ELR (cell line): Measurements from ENCODE around the gene MYO3A.
"Not testable (repeated sequence)": the region's sequence is repeated elsewhere in the genome, so short reads cannot be mapped to it uniquely, and the experiment has no call there.

Experiments used
- DNase-seq: peaks from one replicate; pipeline ENCODE4 v3.0.0-alpha.2; 2015; ENCODE audit warnings: low read depth

The MYO3A gene

DNA sequence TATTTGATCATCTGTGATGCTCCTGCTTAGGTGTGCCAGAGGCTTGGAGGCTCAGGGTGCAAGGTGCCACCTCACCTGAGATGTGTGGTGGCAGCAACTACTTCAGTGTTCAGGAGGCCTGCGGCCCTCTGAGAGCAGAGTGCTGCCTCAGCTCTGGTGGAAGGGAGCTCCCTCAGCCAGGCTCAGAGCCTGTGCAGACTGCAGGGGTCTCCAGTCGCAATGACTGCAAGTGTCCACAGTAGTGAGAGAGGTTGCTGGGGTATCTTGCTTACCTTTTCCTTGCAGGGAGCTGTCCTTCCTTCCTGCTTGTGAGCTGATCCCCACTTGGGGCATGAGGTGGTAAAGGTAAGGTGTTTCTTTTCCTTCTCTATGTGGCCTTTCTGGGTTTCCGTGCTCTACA lies 151.5 kb downstream of the MYO3A start:
- DNase-seq: no peak

GRCh38 chr10:26087666-26088065 lies 153.6 kb downstream of the MYO3A start:
- no peak for DNase-seq

GRCh38 chr10:26090026-26090425 lies 156.0 kb downstream of the MYO3A start:
- no peak for DNase-seq

- DNase-seq: no peak
These were observed 156.7 kb downstream of the MYO3A start for GRCh38 chr10:26090762-26091161.

GRCh38 chr10:26093229-26093628 lies 159.2 kb downstream of the MYO3A start:
- no peak for DNase-seq

- no peak for DNase-seq
These were observed 161.8 kb downstream of the MYO3A start for GRCh38 chr10:26095781-26096180.

DNA sequence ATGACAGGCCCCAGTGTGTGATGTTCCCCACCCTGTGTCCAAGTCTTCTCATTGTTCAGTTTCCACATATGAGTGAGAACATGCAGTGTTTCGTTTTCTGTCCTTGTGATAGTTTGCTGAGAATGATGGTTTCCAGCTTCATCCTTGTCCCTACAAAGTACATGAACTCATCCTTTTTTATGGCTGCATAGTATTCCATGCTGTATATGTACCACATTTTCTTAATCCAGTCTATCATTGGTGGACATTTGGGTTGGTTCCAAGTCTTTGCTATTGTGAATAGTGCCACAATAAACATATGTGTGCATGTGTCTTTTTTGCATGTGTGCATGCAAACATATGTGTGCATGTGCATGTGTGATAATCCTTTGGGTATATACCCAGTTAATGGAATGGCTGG lies 163.5 kb downstream of the MYO3A start:
- DNase-seq: not testable (repeated sequence)

DNA sequence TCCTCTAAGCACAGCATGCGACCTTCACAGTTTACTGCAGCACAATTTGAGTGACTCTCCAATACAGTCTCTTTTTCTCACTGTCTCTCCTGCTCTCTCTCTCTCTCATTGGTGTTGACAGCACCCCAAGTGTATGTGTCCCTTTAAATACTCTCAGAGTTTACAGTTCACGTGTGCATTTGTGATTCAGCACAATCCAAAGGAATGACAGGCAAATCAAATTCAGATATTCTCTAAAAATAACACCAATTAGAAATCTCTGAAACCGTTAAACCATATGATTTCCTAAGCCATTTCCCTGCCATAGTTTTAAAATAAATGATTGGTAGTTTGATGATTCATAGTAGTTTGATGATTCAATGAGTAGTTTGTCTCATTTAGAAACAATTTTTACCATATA lies 178.5 kb downstream of the MYO3A start:
- DNase-seq: peak; percentile 17

DNA sequence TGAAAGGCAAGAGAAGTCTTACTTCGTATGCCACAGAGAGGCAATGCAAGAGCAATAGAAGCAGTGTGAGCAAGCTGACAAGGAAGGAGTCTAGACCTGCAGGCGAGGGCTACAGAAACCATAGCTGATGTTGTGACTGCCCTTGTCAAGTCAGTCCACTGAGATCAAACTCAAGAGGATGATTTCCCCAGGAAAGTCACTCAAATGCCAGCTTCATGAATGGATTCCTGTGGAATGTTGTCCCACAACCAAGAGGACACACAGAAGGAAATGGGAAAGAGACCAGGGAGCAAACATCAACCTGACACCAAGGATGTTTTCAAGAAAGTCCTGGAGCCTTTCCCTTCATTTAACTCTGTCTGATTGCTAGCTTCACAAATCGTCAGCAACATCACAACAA lies 204.6 kb downstream of the MYO3A start:
- no peak for DNase-seq

DNA sequence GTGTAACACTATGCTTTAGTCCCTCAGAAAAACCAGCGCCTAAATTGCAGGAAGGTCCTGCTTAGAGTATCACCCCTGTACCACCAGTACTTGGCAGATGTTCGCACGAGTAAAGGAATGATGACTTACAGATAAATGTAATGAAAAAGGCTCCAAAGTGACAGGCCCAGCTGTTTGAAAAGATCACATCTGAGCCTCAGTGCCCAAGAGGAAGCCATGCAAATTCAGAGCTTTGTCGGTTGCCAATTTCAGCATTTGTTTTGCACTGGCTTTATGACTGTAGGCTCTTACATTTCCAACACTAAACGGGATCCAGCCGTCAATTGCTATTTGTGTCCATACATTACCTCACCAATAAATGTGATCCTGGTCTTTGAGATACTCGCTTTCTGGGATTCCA lies 222.0 kb downstream of the MYO3A start:
- no peak for DNase-seq

DNA sequence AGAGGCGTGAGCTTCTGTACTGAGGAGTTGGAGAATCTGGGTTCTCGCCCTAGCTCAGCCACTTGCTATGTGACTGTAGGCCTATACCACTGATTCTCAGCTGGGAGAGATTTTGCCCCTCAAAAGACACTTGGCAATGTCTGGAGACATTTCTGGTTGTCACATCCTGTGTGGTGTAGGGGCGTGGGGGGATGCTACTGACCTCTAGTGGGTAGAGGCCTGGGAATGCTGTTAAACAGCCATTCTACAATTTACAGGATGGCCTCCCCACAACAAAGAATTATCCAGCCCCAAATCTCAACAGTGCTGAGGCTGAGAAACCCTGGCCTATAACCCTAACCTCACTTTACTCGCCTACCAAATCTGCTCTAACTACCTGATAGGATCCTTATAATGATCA lies 223.7 kb downstream of the MYO3A start:
- no peak for DNase-seq

DNA sequence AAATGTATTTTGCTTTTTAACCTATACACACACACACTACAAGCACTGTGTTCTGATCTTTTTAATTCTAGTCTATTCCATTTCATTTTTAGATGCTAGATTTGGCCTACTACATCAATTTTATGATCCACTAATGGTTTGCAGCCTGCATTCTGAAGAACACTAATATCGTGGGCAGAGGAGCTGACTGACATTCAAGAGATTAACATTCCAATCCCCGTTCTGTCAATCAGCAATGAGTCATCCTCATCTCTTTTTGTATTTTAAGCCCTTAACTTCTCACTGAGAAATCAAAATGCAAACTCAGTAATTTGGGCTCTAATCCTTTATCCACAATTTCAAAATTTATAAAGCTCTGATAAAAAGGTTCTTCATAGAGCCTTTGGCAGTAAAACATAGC lies 235.4 kb downstream of the MYO3A start:
- no peak for DNase-seq

GRCh38 chr10:26172131-26172530 lies 238.1 kb downstream of the MYO3A start:
- DNase-seq: no peak

DNA sequence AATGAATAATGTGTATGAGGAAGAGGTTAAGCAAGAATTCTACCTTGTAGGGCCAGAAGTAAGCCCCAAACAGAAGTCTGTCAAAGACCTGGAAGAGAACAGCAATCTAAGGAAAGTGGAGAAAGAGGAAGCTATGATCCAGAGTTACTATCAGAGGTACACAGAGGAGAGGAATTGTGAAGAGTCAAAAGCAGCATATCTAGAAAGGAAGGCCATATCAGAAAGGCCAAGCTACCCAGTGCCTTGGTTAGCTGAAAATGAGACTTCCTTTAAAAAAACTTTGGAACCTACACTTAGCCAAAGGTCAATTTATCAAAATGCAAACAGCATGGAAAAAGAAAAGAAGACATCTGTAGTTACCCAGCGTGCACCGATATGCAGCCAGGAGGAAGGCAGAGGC lies 239.8 kb downstream of the MYO3A start:
- DNase-seq: no peak

DNA sequence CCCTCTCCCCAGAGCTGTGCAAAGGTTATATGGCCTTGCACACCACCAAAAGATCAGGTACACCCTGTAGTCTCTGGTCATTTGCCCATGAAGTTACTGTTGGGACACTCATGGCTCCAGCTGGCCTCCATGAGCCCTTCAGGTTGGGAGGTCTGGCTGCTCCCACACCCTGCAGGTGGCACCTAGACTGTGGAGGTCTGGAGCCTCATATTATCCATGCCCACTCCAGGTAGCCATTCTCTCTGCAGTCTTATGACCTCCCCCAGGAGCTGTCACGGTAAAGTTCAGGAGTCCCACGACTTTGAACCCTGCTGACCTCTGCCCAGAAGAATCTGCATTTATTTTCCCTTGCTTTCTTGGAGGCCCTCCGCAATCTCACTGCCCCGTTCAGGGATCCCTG lies 243.3 kb downstream of the MYO3A start:
- DNase-seq: no peak

- no peak for DNase-seq
These were observed 260.2 kb downstream of the MYO3A start for GRCh38 chr10:26194275-26194674.

DNA sequence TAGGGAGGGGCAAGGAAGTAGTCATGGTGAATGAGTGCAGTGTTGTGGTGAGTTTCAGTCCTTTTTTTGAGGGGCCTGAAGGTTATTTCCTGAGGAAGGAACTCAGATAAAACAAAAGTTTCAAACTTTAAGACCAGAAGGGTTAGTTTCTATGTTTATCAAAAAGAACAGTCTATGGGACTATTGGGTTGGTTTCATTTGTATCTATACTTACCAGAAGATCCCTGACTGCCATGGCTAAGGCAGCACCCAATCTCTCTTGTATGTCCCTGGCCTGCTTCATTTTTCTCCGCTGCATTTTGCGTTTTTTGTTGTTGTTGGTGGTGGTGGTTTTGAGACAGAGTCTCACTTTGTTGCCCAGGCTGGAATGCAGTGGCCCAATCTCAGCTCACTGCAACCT lies 263.2 kb downstream of the MYO3A start:
- DNase-seq: no peak

GRCh38 chr10:26198119-26198518 lies 264.1 kb downstream of the MYO3A start:
- no peak for DNase-seq

DNA sequence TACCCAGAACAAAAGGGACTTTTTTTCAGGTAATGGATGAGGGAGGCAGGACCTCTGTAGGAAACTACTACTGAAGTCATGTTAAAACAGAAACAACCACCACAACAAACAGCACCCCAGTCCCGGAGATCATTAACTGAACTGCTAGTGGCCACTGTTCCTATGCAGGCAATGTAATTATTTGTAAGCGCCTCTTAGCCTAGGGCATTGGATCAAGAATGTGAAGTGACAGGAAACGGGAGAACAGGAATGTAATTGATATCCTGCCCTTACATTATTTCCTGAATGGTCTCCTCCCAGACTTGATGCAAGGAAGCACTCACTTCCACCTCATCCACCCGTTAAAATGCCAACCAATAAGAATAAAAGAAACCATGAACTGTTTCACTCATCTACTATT lies 265.8 kb downstream of the MYO3A start:
- no peak for DNase-seq

DNA sequence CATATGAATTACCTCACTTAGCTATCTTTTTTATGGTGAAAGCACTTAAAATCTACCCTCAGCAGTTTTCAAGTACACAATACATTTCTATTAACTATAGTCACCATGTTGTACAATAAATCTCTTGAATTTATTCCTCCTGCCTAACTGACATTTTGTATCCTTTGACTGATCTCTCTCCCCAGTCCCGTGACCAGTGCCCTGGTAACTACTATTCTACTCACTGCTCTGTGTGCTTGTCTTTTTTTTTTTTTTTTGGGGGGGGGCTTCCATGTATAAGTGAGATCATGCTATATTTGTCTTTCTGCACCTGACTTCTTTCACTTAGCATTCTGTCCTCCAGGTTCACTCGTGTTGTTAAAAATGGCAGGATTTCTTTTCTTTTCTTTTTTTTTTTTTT lies 271.2 kb downstream of the MYO3A start:
- DNase-seq: no peak

DNA sequence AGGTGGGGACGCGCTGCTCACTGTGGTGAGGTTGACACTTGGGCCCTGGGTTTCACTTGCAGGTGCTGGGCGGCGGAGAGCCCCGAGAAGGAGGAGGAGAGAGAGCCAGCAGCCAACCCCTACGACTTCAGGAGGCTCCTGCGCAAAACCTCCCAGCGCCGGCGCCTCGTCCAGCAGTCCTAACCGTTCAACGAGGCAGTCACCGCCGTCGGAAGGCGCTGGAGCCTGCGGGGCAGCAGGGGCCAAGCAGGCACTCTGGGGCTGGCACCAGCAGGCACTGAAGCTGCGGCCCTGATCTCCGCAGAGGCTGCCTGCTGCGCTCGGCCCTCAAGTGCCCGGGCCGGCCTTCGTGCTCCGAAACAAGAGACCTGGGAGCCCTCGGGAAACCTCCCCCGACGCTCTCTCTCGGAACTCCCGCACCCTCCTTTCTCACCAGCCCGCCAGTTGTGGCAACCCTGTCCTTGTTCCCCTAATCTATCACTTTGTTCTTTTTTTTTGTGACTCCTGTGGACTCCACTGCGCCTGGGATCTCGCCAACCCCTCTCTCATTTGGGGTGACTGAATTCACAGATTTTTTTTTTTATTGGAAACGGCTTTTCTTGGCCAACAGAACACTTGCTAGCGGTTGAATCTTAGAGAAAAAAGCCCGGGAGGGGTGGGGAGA lies 277.9 kb downstream of the MYO3A start:
- DNase-seq: no peak

- DNase-seq: no peak
These were observed 278.5 kb downstream of the MYO3A start for GRCh38 chr10:26212511-26212910.

GRCh38 chr10:26213157-26213800 lies 279.2 kb downstream of the MYO3A start:
- no peak for DNase-seq

DNA sequence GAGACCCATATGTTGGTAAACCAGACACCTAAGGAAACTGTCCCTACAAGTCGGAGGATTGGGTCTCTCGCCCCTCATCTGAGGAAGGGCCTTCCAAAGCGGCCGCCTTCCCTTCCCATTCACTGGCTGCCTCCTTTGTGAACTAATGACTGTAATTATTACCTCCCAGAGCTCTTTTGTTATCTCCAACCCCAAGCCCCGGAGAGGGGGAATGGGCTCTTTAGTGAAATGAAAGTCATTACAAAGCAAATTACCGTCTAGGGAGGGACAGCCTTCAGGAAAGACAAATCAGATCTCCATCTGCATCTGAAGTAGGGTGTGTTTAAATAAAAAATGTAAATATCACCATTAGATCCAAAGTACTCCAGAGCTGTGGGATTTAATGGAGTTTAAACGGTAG lies 280.0 kb downstream of the MYO3A start:
- no peak for DNase-seq
